Vagina (tissue), 2 donors: ENCODE results near the gene MAST4. TPM values are rescaled to one million over a fixed set of nuclear protein-coding genes. Genes with fewer than 3 reads are reported as not detected.
"Not testable (repeated sequence)": the region's sequence is repeated elsewhere in the genome, so short reads cannot be mapped to it uniquely, and the experiment has no call there.

Experiments used
- DNase-seq, 2 donors: peaks; one replicate each; pipeline ENCODE4 v3.0.0-alpha.2; 2017; ENCODE audit errors: extremely low spot score in 2 of 2
- H3K27ac ChIP-seq: fragments of 200-600 bp; sonication (generic); one replicate; pipeline ENCODE4 v1.5.1; 2019
- H3K27me3 ChIP-seq: fragments of 200-600 bp; sonication (generic); one replicate; pipeline ENCODE4 v1.5.1; 2019
- H3K36me3 ChIP-seq, 2 donors: fragments of 200-600 bp; sonication (generic); one replicate each; pipeline ENCODE4 v1.5.1; 2017 to 2019
- H3K4me1 ChIP-seq: fragments of 200-600 bp; sonication (generic); one replicate; pipeline ENCODE4 v1.5.1; 2019
- H3K4me3 ChIP-seq, 2 donors: fragments of 200-600 bp; sonication (generic); 1 replicate in 1 of 2; 2 replicates in 1 of 2; pipeline ENCODE4 v1.5.1; 2016 to 2019
- H3K9me3 ChIP-seq: fragments of 200-600 bp; sonication (generic); one replicate; pipeline ENCODE4 v1.5.1; 2019
- CTCF ChIP-seq, 3 experiments: fragments of 450-650 bp in 2 of 3; fragments of 200-600 bp in 1 of 3; sonication (generic) in 1 of 3; IDR thresholded peaks; one replicate each; pipeline ENCODE4 v1.5.1; 2017 to 2019; ENCODE audit warnings: antibody characterized with exemption in 3 of 3, mild to moderate bottlenecking in 2 of 3, moderate library complexity in 2 of 3
- POLR2A ChIP-seq, 2 donors: fragments of 450-650 bp; IDR thresholded peaks; one replicate each; pipeline ENCODE4 v1.6.1; 2017; ENCODE audit warnings: antibody characterized with exemption in 2 of 2, mild to moderate bottlenecking in 2 of 2, moderate library complexity in 2 of 2
- POLR2AphosphoS5 ChIP-seq, 2 donors: sonication (generic); formaldehyde crosslinking; IDR thresholded peaks; one replicate each; pipeline ENCODE4 v1.9.0; 2017; ENCODE audit warnings: antibody characterized with exemption in 2 of 2, mild to moderate bottlenecking in 2 of 2, low read depth in 1 of 2; ENCODE audit not compliant: insufficient read depth in 1 of 2
- intact Hi-C: fragments of 100-400 bp; cut with DNase I; formaldehyde crosslinking; loops from one replicate; pipeline ENCODE4 v1.15.1; 2023
- total RNA-seq: library from RNA; depleted of rRNA; stranded (reverse); fragments of >200 nt; gene quantifications from one replicate; pipeline ENCODE4 v1.2.3, GENCODE V29; 2016

Gene MAST4
- total RNA-seq, 1 donor from 2014 or later = 85.9 TPM

GRCh38 chr5:67165526-67166459, 569.6 kb downstream of the MAST4 start:
- DNase-seq = no peak
- Histone ChIP-seq H3K27me3 (no peaks in the 10 kb centered on the region), H3K4me1 (peaks cover 37% of the 10 kb centered on the region), H3K36me3 (peaks cover 0 to 33% of the 10 kb centered on the region in 2 donors), H3K27ac (peak overlapping the region; percentile 76), H3K9me3 (no peaks in the 10 kb centered on the region), H3K4me3 (peak overlapping the region; percentile 33 to 34)
- intact Hi-C loops = no loop called here
- peak; percentile 30 to 53 (median 49) for TF ChIP-seq CTCF (IDR thresholded peaks at IDR 0.05)
- no peak for TF ChIP-seq POLR2A (IDR thresholded peaks at IDR 0.05)
- TF ChIP-seq POLR2AphosphoS5 (IDR thresholded peaks at IDR 0.05; ENCODE audit: insufficient read depth in 1 of 2, low read depth in 1 of 2) = no peak

- Histone ChIP-seq H3K27ac (peak overlapping the region; percentile 76), H3K27me3 (no peaks in the 10 kb centered on the region), H3K4me3 (peak overlapping the region; percentile 33 to 34), H3K36me3 (peaks cover 0 to 33% of the 10 kb centered on the region in 2 donors), H3K4me1 (peaks cover 28% of the 10 kb centered on the region), H3K9me3 (no peaks in the 10 kb centered on the region)
- TF ChIP-seq POLR2AphosphoS5 (IDR thresholded peaks at IDR 0.05; ENCODE audit: insufficient read depth in 1 of 2, low read depth in 1 of 2) (no peak), POLR2A (IDR thresholded peaks at IDR 0.05) (no peak), CTCF (IDR thresholded peaks at IDR 0.05) (no peak)
- DNase-seq = no peak
- intact Hi-C loops = no loop called here
These were observed 570.5 kb downstream of the MAST4 start for GRCh38 chr5:67166460-67167285.

GRCh38 chr5:67168069-67168468, 571.9 kb downstream of the MAST4 start:
- intact Hi-C loops = no loop called here
- Histone ChIP-seq H3K27me3 (no peaks in the 10 kb centered on the region), H3K36me3 (peaks cover 0 to 26% of the 10 kb centered on the region in 2 donors), H3K4me1 (peaks cover 22% of the 10 kb centered on the region), H3K4me3 (no peak overlapping the region), H3K9me3 (no peaks in the 10 kb centered on the region), H3K27ac (no peak overlapping the region)
- no peak for DNase-seq
- no peak for TF ChIP-seq POLR2A (IDR thresholded peaks at IDR 0.05)
- no peak for TF ChIP-seq CTCF (IDR thresholded peaks at IDR 0.05)
- no peak for TF ChIP-seq POLR2AphosphoS5 (IDR thresholded peaks at IDR 0.05; ENCODE audit: insufficient read depth in 1 of 2, low read depth in 1 of 2)

GRCh38 chr5:67170767-67171166, 574.6 kb downstream of the MAST4 start:
- H3K27ac ChIP-seq = no peak overlapping the region
- no peaks in the 10 kb centered on the region for H3K27me3 ChIP-seq
- DNase-seq = peak in 1 of 2 donors; percentile 37
- H3K4me1 ChIP-seq = peaks cover 12% of the 10 kb centered on the region
- intact Hi-C loops = no loop called here
- no peaks in the 10 kb centered on the region for H3K9me3 ChIP-seq
- TF ChIP-seq CTCF (IDR thresholded peaks at IDR 0.05) (no peak), POLR2AphosphoS5 (IDR thresholded peaks at IDR 0.05; ENCODE audit: insufficient read depth in 1 of 2, low read depth in 1 of 2) (no peak), POLR2A (IDR thresholded peaks at IDR 0.05) (no peak)
- H3K36me3 ChIP-seq = no peaks in the 10 kb centered on the region
- H3K4me3 ChIP-seq = no peak overlapping the region

- H3K4me3 ChIP-seq, H3K27me3 ChIP-seq, H3K9me3 ChIP-seq, H3K27ac ChIP-seq, H3K36me3 ChIP-seq, H3K4me1 ChIP-seq, intact Hi-C loops, DNase-seq: not testable (repeated sequence)
These were observed 577.2 kb downstream of the MAST4 start for GRCh38 chr5:67173351-67173750.
